Placental pericyte (primary cell): ENCODE results near the gene CXCR1. TPM values are rescaled to one million over a fixed set of nuclear protein-coding genes. Genes with fewer than 3 reads are reported as not detected.

Experiments used
- total RNA-seq: library from RNA; depleted of rRNA; stranded (reverse); fragments of >200 nt; gene quantifications from 2 replicates; pipeline ENCODE4 v1.2.3, GENCODE V29; 2012

CXCR1 gene
- not detected in 2 replicates for total RNA-seq

DNA sequence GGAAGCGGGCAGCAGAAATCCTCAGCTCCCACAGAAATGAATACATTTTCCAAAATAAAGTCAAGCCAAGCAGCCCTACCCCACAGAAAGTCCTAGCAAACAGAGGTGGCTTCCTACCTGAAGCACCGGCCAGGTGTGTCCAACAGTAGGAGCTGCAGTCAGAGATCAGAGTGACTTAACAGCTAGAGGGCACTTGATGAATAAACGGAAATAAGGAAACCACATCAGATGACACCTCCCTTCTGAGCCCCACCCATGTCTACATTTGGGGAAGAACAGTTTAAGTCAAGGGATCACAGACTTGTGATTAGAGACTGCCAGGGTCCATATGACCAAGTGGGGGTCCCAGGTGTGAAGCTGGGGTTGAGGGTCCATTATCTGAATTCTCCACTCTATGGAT, at the start of gene CXCR1:
CXCR1 (minus strand) TSS at position 172 of the 400 bp plus-strand sequence. CDS start 1,751 bp downstream, outside the sequence.

DNA sequence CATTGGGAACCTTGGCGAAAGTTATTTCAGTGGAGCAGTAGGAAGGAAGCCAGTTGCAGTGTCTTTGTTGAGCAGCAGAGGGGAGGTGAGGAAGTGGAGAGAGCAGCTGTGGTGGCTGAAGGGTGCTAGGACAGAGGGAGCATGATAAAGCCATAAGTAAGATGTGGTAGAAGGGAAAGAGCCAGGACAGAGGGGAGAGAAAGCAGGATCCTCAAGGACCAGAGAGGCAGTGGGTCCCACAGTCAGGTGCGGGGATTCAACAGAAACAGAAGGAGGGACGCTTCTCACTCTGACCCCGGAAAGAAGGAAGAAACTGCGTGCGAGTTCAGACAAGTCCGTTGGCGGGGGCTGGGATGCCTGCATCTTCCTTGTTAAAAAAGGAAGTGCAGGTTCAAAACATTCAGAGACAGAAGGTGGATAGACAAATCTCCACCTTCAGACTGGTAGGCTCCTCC, 41.1 kb downstream of the CXCR1 start, which contains the start of gene CXCR2:
CXCR2 (plus strand) TSS at position 403 of the 455 bp plus-strand sequence. CDS start 8,774 bp downstream, outside the sequence.

Other genes with a start within 250 kb of the CXCR1 start
- 48.1 and 164 TPM in 2 replicates for gene TNS1, start 164.0 kb downstream of the CXCR1 start, total RNA-seq
- not detected in 2 replicates for gene RUFY4, start 97.7 kb downstream of the CXCR1 start, total RNA-seq
- gene CXCR2, start 40.9 kb downstream of the CXCR1 start, total RNA-seq: not detected in 2 replicates
- 428 and 639 TPM in 2 replicates for gene ARPC2, start 50.2 kb upstream of the CXCR1 start, total RNA-seq
- gene GPBAR1, start 94.1 kb upstream of the CXCR1 start, total RNA-seq: 0.14 and 0.22 TPM in 2 replicates
- 127 and 165 TPM in 2 replicates for gene AAMP, start 103.2 kb upstream of the CXCR1 start, total RNA-seq
- 25.3 and 48.1 TPM in 2 replicates for gene PNKD, start 103.6 kb upstream of the CXCR1 start, total RNA-seq
- 168 and 229 TPM in 2 replicates for gene TMBIM1, start 125.5 kb upstream of the CXCR1 start, total RNA-seq
- gene CATIP, start 189.9 kb upstream of the CXCR1 start, total RNA-seq: not detected in 2 replicates
- under 0.01 and 0.14 TPM in 2 replicates for gene SLC11A1, start 215.3 kb upstream of the CXCR1 start, total RNA-seq
- 77.3 and 101 TPM in 2 replicates for gene CTDSP1, start 232.9 kb upstream of the CXCR1 start, total RNA-seq